Measurements from ENCODE around the gene MKKS.
A peak's percentile ranks its signal among the peaks of the same experiment; 100 is the strongest.
"Not testable (repeated sequence)": the region's sequence is repeated elsewhere in the genome, so short reads cannot be mapped to it uniquely, and the experiment has no call there.

The MKKS gene

DNA sequence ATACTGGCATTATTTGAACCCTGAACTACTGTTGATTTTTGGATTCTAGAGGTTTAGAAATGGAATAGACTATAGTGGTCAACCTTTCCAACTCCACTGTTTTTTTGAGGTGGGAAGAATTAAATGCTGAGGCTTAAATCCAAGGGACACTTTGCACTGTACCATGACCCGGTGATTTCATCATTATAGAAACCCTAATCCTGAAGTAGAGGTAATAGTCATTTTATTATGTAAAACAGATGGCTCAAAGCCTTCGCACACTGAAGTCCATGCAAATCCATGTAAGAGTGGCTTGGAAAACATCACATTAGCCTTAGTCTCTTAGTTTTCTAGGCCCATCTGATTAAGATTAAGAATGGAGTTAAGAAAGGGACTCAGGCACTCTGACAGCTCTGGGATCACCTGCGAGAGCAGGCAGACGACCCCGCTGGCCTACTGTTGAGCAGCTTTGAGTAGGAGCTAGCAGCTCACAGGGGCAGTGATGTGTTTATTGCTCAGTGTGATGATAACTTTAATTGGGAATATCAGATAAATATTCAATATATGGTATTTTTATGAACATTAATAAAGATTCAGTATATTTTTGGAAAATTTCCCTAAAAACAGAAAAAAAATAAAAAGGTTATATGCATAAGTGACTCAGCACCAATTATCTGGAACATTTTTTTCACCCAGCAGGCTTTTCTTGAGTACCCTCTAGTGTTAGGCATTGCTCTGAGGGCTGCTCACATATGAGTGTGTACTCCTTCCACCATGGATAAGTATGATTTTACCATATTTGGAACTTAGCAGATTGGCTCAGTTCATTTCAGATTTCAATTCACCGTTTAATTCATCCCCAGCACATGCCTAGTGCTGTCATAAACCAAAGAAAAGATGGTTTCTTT is 14.5 kb upstream of the MKKS start:
- DNase-seq = no peak

- peak; percentile 17 for DNase-seq
These were observed 13.0 kb upstream of the MKKS start for GRCh38 chr20:10447028-10447427.

DNA sequence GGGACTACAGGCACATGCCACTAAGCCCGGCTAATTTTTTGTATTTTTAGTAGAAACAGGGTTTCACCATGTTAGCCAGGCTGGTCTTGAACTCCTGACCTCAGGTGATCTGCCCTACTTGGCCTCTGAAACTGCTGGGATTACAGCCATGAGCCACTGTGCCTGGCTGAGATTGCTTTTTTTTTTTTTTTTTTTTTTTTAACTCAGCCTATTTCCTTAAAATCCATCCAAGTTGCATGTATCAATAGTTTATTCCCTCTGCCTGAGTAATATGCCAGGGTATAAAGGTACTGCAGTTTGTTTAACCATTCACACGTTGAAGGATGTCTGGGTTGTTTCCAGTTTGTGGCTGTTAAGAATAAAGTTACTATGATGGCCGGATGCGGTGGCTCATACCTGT is 11.7 kb upstream of the MKKS start:
- DNase-seq = no peak

GRCh38 chr20:10443936-10444335 is 9.9 kb upstream of the MKKS start:
- DNase-seq = no peak

DNA sequence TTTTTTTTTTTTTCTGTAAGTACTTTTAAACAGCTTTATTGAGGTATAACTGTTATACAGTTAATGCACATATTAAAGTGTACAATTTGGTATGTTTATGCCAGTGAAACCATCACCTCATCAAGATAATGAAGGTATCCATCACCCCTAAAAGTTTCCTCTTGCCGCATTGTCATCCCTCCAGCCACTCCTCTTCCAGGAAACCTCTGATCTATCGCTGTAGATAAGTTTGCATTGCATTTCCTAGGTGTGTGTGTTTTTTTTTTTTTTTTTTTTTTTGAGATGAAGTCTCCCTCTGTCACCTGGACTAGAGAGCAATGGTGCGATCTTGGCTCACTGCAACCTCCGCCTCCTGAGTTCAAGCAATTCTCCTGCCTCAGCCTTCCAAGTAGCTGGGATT is 4.2 kb upstream of the MKKS start:
- no peak for DNase-seq

DNA sequence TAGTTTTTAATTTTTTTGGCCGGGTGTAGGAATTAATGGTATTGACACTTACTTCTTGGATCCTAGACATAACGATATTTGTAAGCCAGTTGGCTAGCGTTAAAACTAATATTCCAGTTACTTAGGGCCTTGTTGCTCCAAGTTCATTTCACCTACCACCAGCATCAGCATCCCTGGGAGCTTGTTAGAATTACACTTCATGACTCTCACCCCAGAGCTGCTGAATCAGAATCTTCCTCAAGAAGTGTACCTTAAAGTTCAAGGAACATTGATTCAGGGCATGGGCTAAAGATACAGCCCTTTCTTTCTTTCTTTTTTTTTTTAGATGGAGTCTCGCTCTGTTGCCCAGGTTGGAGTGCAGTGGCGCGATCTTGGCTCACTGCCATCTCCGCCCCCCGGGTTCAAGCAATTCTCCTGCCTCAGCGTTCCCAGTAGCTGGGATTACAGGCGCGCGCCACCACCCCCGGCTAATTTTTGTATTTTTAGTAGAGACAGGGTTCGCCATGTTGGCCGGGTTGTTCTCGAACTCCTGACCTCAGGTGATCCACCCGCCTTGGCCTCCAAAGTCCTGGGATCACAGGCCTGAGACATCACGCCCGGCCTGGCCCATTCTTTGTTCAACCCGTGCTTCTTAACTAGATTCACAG is 2.2 kb upstream of the MKKS start:
- DNase-seq = no peak

GRCh38 chr20:10434832-10435812 is 1.1 kb upstream of the MKKS start, which contains the start of gene SLX4IP:
TSS of gene SLX4IP (plus strand) at chr20:10435305. CDS start at chr20:10458205, 22,900 bp downstream.
- peak; percentile 94 for DNase-seq

- peak; percentile 93 for DNase-seq
These were observed 427 bp upstream of the MKKS start for GRCh38 chr20:10434467-10434831.

GRCh38 chr20:10433014-10433622 is 904 bp downstream of the MKKS start:
- DNase-seq = no peak

GRCh38 chr20:10432079-10432478 is 1.9 kb downstream of the MKKS start:
- DNase-seq = no peak

GRCh38 chr20:10430704-10431103 is 3.3 kb downstream of the MKKS start:
- no peak for DNase-seq

GRCh38 chr20:10430000-10430466 is 4.0 kb downstream of the MKKS start:
- no peak for DNase-seq

DNA sequence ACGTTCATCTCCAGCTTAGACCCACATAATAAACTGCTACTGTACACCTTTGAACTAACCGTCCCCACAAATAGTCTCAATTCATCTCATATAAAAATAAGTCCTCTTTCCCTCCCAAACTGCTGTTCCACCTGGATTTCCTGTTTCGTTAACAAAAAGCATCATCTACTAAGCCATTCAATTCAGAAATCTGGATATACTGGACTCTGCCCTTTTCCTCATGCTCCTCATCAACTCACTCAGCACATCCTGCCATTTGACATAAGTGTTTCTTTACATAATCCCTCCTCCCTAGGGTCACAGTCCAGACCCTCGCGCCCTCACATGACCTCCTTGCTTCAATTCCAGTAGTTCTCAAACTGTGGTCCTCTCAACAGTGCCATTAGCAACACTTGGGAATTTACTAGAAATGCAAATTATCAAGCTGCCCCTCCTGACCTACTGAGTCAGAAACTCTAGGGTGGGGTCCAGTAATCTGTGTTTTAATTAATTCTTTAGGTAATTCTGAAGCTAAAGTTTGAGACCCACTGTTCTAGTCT is 4.5 kb downstream of the MKKS start:
- DNase-seq = no peak

- no peak for DNase-seq
These were observed 6.0 kb downstream of the MKKS start for GRCh38 chr20:10428008-10428407.

DNA sequence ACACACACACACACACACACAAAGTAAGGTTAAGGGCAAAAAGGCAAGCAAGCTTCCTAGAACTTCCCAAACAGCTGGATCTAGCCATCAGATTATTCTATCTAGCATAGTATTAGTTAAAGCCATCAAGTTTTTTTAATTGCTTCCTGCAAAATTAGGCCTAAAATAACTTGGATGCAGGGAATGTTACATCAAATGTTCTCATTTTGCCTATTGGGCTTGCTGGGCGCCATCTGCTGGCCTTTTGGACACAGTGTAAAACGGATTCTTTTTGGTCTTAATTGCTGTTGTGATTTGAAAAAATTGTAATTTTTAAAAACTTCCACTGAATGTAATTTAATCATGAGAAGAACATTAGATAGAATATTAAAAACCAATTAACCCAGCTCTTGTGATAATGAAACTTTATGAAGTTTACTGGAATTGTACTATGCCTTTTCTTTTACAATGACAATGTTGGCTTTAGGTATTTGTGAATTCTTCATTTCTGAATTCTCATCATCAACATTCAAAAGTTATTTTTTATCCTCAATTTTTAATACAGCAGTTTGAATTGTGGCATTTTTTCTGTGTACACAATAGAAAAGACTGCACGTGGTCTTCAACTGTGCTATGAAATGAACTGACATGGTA is 6.8 kb downstream of the MKKS start:
- no peak for DNase-seq

DNA sequence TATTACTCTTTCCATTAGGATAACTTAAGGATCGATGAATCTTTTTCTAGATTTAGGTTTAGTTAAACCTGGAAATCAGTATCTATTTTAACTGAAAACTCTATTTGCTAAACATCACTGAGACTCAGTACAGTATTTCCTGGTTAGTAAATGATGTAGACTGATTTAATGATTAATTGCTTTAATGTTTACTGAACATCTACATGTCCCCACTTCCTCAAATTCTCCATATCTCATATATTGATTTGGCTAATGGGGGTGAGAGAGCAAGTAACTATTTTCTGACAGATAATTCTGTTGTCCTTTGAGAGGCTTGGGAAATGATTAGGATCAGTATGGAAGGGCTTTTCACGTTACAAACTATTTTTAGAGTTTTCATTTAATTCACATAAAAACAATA is 10.3 kb downstream of the MKKS start:
- DNase-seq = no peak

GRCh38 chr20:10419550-10420133 is 14.4 kb downstream of the MKKS start:
- no peak for DNase-seq

GRCh38 chr20:10417218-10417617 is 16.8 kb downstream of the MKKS start:
- DNase-seq = not testable (repeated sequence)

DNA sequence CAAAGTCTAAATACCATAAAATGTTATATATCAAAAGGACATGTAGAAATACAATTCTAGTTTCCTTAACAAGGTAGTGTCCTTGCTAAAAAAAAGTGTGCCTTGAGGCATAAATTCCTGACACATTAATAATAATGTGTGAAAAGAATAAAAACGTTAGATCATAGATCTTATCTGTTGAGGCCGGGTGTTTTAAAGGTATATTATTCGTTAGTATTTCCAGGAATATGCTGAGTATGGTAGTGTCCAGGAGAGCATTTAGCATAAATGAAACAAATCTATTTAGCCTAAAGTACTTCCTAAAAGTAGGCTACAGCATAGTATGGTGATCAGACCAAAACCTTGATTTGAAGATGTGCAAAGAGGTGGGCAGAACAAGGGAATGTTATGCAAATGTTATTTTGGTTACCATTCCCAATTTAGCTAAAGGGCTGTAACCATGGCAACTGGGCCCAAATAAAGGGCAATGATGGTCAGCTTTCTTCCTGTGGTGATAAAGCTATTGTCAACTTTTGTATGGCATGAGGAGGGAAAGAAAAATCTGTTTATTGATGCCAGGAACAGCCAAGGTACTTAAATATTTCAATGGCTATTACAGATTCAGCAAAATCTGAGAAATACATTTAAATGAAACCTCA is 18.9 kb downstream of the MKKS start:
- DNase-seq = no peak

GRCh38 chr20:10412591-10413408 is 21.2 kb downstream of the MKKS start:
- DNase-seq = no peak

All from NCI-H2081 treated with DMSO at 0.1 percent for 48 hours (cell line).